ENCODE results near the gene CTXN1. TPM values are rescaled to one million over a fixed set of nuclear protein-coding genes. Genes with fewer than 3 reads are reported as not detected.

Gene CTXN1
- total and polyA plus RNA-seq, 4 experiments from 2014 or later, result not detected

DNA sequence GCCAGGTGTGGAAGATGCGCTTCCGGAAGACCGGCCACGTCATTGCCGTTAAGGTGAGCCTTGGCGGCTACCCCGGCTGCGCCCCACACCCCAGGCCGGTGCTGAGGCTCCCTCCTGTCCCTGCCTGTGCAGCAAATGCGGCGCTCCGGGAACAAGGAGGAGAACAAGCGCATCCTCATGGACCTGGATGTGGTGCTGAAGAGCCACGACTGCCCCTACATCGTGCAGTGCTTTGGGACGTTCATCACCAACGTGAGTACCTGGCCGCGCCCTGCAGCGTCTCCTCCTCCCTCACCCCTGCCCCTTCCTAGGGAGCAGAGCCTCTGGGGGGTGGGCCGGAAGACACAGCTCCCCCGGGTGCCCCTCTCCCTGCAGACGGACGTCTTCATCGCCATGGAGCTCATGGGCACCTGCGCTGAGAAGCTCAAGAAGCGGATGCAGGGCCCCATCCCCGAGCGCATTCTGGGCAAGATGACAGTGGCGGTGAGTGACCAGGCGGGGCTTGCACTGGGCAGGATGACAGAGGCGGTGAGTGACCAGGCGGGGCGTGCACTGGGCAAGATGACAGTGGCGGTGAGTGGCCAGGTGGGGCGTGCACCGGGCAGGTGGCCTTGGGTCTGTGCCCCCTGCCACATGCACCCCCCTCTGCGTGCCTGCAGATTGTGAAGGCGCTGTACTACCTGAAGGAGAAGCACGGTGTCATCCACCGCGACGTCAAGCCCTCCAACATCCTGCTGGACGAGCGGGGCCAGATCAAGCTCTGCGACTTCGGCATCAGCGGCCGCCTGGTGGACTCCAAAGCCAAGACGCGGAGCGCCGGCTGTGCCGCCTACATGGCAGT is 15.4 kb downstream of the CTXN1 start:
- Mint-ChIP-seq H3K36me3 (peaks cover 19 to 23% of the 10 kb centered on the region in 2 donors), H3K27ac (no peak overlapping the region), H3K9me3 (no peaks in the 10 kb centered on the region), H3K27me3 (peaks cover 4 to 8% of the 10 kb centered on the region in 2 donors), H3K4me3 (no peak overlapping the region), H3K4me1 (peaks cover under 1 to 18% (median 8%) of the 10 kb centered on the region in 4 donors)
- Histone ChIP-seq H3K4me3 (ENCODE audit: low read length in 2 of 2) (no peak overlapping the region), H3K4me1 (ENCODE audit: insufficient read depth, low read length) (peaks cover 11% of the 10 kb centered on the region), H3K27me3 (ENCODE audit: insufficient read depth, low read length) (no peaks in the 10 kb centered on the region), H3K9me3 (ENCODE audit: control insufficient read depth in 1 of 2, low read length in 2 of 2) (no peaks in the 10 kb centered on the region), H3K27ac (ENCODE audit: low read depth, low read length) (no peak overlapping the region), H3K36me3 (ENCODE audit: insufficient read depth, low read length) (peaks cover 12% of the 10 kb centered on the region)
- POLR2A ChIA-PET (ENCODE audit: partially characterized antibody), result interaction anchor here (1.2 kb wide), 1 partner anchor 41 kb away, joined by 3 read pairs; no protein-coding TSS in a partner anchor
- no peak for DNase-seq
- CTCF ChIA-PET (ENCODE audit: partially characterized antibody), result no interaction called here
- intact Hi-C loops (cut with micrococcal nuclease), result no loop called here

DNA sequence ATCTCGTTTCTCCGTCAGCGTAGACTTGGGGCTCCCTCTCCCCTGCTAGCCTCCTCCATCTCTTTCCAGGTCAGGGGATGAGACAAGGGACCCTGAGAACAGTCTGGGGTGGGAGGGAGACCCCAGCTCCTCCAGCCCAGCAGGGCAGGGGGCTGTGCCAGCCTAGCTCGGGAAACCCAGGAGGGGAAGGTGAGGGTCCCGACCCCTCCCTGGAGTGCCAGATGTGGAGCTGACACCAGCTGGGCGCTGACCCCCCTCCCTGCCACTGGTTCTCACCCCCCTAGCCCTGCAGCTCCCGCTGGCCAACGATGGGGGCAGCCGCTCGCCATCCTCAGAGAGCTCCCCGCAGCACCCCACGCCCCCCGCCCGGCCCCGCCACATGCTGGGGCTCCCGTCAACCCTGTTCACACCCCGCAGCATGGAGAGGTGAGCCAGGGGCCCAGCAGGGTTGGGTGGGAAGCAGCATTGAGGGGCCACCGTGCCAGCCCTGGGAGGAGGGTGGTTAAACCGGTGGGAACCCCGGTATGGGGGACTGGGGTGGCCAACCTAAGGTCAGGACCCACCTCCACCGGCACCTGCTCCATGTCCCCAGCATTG is 16.4 kb downstream of the CTXN1 start:
- intact Hi-C loops (cut with micrococcal nuclease), result no loop called here
- no peak overlapping the region for H3K4me3 Mint-ChIP-seq

DNA sequence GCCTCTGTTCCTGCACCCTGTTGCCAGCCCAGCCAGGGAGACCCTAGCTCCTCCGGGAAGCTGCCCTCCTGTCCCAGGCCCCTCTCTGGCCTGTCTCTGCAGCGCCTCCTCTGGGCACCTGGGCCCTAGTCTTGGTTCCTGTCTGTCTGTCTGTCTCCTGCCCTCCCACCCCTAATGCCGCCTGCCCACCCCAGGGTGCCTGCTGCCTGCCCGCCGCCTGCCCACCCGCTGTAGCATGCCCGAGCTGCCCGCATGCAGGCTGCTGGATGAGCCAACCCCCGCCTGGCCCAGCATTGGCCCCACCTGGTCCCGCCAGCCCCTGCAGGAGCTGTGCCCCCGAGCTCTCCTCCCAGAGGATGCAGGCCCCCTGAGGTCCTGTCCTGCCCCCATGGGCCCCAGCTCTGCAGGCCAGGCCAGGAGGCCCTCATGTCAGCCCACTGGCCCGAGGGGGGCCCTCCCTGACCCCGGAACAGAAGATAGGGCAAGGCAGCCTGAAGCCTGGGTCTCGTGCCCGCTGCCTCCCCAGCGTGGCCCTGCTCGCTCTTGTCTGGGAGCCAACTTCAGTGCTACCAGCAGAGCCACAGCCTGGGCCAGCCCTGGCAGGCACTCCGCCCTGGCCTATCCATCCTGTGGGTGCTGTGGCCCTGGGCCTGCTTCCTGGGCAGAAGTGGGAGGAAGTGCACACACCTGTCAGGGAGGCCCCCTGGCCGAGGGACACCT is 17.0 kb downstream of the CTXN1 start:
- ChIA-PET CTCF (ENCODE audit: partially characterized antibody) (interaction anchor here (1.5 kb wide), 1 partner anchor 8 kb away, joined by 5 read pairs; no protein-coding TSS in a partner anchor), POLR2A (ENCODE audit: partially characterized antibody) (interaction anchor here (3.3 kb wide), 1 partner anchor 10 kb away, joined by 21 read pairs; the partner anchor contains the start of gene SNAPC2)
- intact Hi-C loops (cut with micrococcal nuclease), result no loop called here
- no peak overlapping the region for H3K4me3 Mint-ChIP-seq
- H3K27me3 ChIP-seq (ENCODE audit: insufficient read depth, low read length), result no peaks in the 10 kb centered on the region
- H3K27ac Mint-ChIP-seq, result no peak overlapping the region
- H3K36me3 Mint-ChIP-seq, result peaks cover 19 to 33% of the 10 kb centered on the region in 2 donors
- peaks cover 8 to 27% (median 16%) of the 10 kb centered on the region in 4 donors for H3K4me1 Mint-ChIP-seq
- no peaks in the 10 kb centered on the region for H3K9me3 ChIP-seq (ENCODE audit: control insufficient read depth in 1 of 2, low read length in 2 of 2)
- no peaks in the 10 kb centered on the region for H3K9me3 Mint-ChIP-seq
- no peak overlapping the region for H3K27ac ChIP-seq (ENCODE audit: low read depth, low read length)
- H3K27me3 Mint-ChIP-seq, result no peaks in the 10 kb centered on the region
- H3K4me1 ChIP-seq (ENCODE audit: insufficient read depth, low read length), result peaks cover 24% of the 10 kb centered on the region
- peaks cover 12% of the 10 kb centered on the region for H3K36me3 ChIP-seq (ENCODE audit: insufficient read depth, low read length)
- H3K4me3 ChIP-seq (ENCODE audit: low read length in 2 of 2), result no peak overlapping the region
- DNase-seq, result no peak

More for the DNA sequence above, 16.4 kb downstream of the CTXN1 start:
- ChIA-PET POLR2A (ENCODE audit: partially characterized antibody) (interaction anchor here (3.3 kb wide), 1 partner anchor 9 kb away, joined by 21 read pairs; the partner anchor contains the start of gene SNAPC2), CTCF (ENCODE audit: partially characterized antibody) (interaction anchor here (1.5 kb wide), 1 partner anchor 8 kb away, joined by 5 read pairs; no protein-coding TSS in a partner anchor)
- H3K36me3 ChIP-seq (ENCODE audit: insufficient read depth, low read length), result peaks cover 12% of the 10 kb centered on the region
- H3K9me3 Mint-ChIP-seq, result no peaks in the 10 kb centered on the region
- H3K27ac Mint-ChIP-seq, result no peak overlapping the region
- H3K9me3 ChIP-seq (ENCODE audit: control insufficient read depth in 1 of 2, low read length in 2 of 2), result no peaks in the 10 kb centered on the region
- no peaks in the 10 kb centered on the region for H3K27me3 ChIP-seq (ENCODE audit: insufficient read depth, low read length)
- peaks cover 1% of the 10 kb centered on the region in 2 donors for H3K27me3 Mint-ChIP-seq
- H3K27ac ChIP-seq (ENCODE audit: low read depth, low read length), result no peak overlapping the region
- peaks cover 20% of the 10 kb centered on the region for H3K4me1 ChIP-seq (ENCODE audit: insufficient read depth, low read length)
- H3K4me1 Mint-ChIP-seq, result peaks cover 8 to 23% (median 13%) of the 10 kb centered on the region in 4 donors
- peaks cover 19 to 29% of the 10 kb centered on the region in 2 donors for H3K36me3 Mint-ChIP-seq
- H3K4me3 ChIP-seq (ENCODE audit: low read length in 2 of 2), result no peak overlapping the region
- no peak for DNase-seq

DNA sequence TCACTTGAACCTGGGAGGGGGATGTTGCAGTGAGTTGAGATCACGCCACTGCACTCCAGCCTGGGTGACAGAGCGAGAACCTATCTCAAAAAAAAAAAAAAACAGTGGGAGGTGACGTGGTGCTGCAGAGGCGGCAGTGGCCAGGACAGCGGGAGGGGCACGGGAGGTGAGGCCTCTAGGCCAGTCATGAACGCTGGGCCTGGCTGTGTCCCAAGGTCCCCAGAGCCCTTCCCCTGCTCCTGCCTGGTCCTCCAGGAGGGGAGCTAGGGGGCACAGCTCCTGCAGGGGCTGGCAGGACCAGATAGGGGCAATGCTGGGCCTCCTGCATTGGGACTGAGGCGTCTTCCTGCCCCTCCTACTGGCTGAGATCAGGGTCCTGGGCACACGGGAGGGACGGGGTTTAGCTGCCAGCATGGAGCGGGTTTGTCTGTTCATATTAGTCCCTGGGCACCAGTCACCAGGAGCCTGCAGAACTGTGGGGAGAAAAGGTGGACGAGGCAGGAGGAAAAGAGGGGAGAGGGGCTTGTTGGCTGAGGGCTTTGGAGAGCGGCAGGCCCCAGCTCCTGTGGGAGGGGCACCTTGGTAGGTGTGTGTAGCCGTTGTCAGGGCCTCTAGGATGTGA is 17.7 kb downstream of the CTXN1 start:
- Mint-ChIP-seq H3K27ac (no peak overlapping the region), H3K9me3 (peaks cover 0 to 5% (median 1%) of the 10 kb centered on the region in 8 donors), H3K4me1 (peaks cover 11 to 30% (median 21%) of the 10 kb centered on the region in 4 donors), H3K27me3 (peaks cover 2 to 3% of the 10 kb centered on the region in 2 donors), H3K36me3 (peaks cover 19 to 36% of the 10 kb centered on the region in 2 donors), H3K4me3 (no peak overlapping the region)
- no peak overlapping the region for H3K27ac ChIP-seq (ENCODE audit: low read depth, low read length)
- intact Hi-C loops (cut with micrococcal nuclease), result no loop called here
- no peak overlapping the region for H3K4me3 ChIP-seq (ENCODE audit: low read length in 2 of 2)
- no peaks in the 10 kb centered on the region for H3K27me3 ChIP-seq (ENCODE audit: insufficient read depth, low read length)
- H3K9me3 ChIP-seq (ENCODE audit: control insufficient read depth in 1 of 2, low read length in 2 of 2), result no peaks in the 10 kb centered on the region
- ChIA-PET CTCF (ENCODE audit: partially characterized antibody) (interaction anchor here (1.5 kb wide), 1 partner anchor 9 kb away, joined by 5 read pairs; no protein-coding TSS in a partner anchor), POLR2A (ENCODE audit: partially characterized antibody) (interaction anchor here (3.3 kb wide), 1 partner anchor 10 kb away, joined by 21 read pairs; the partner anchor contains the start of gene SNAPC2)
- DNase-seq, result no peak
- peaks cover 12% of the 10 kb centered on the region for H3K36me3 ChIP-seq (ENCODE audit: insufficient read depth, low read length)
- peaks cover 26% of the 10 kb centered on the region for H3K4me1 ChIP-seq (ENCODE audit: insufficient read depth, low read length)

DNA sequence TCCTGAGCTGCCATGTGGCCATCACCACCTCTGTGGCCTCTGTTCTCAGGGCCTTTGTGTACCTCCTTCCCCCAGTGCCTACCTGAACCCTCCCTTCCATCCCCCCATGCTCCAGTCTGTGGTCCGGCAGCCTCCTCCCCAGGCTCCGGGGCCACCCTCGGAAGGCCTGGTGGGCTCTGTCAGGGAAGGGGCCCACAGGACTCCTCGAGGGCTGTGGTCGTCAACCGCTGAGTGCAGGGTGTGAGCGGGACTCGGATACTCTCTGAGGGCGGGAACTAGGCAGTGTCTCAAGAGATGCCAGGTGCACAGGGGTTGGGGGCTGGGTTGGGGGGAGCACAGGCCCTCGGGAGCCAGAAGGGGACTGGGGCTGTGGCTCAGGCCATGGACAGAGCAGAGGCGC is 18.4 kb downstream of the CTXN1 start:
- Mint-ChIP-seq H3K9me3 (peaks cover 0 to 5% (median 1%) of the 10 kb centered on the region in 8 donors), H3K4me3 (peak overlapping the region in 1 of 8 donors; percentile 77), H3K4me1 (peaks cover 14 to 36% (median 25%) of the 10 kb centered on the region in 4 donors), H3K36me3 (peaks cover 14 to 32% of the 10 kb centered on the region in 2 donors), H3K27ac (peak overlapping the region in 1 of 7 donors; percentile 85), H3K27me3 (peaks cover 2 to 3% of the 10 kb centered on the region in 2 donors)
- peak in 1 of 5 donors; percentile 19 for DNase-seq
- intact Hi-C loops (cut with micrococcal nuclease), result no loop called here
- Histone ChIP-seq H3K4me3 (ENCODE audit: low read length in 2 of 2) (no peak overlapping the region), H3K4me1 (ENCODE audit: insufficient read depth, low read length) (peaks cover 32% of the 10 kb centered on the region), H3K27ac (ENCODE audit: low read depth, low read length) (no peak overlapping the region), H3K9me3 (ENCODE audit: control insufficient read depth in 1 of 2, low read length in 2 of 2) (no peaks in the 10 kb centered on the region), H3K36me3 (ENCODE audit: insufficient read depth, low read length) (peaks cover 12% of the 10 kb centered on the region), H3K27me3 (ENCODE audit: insufficient read depth, low read length) (no peaks in the 10 kb centered on the region)
- ChIA-PET POLR2A (ENCODE audit: partially characterized antibody) (interaction anchor here (3.3 kb wide), 1 partner anchor 11 kb away, joined by 21 read pairs; the partner anchor contains the start of gene SNAPC2), CTCF (ENCODE audit: partially characterized antibody) (no interaction called here)

DNA sequence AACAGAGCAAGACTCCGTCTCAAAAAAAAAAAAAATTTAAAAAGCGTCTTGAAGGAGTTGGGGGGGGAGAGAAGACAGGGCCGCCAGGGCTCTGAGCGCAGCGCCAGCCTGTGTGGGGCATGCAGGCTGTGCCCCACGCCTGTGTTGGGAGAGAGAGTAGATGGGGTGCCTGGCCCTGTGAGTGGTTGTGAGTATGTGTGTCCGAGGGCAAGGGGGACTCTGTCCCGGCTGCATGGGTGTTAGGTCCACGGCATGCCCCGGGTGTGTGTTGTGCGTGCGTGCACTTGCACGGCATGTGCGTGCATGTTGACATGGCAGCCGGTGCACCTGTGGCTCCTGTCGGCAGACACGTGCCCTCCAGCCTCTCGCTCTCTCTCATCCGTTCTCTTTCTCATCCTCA is 18.8 kb downstream of the CTXN1 start:
- no peaks in the 10 kb centered on the region for H3K9me3 ChIP-seq (ENCODE audit: control insufficient read depth in 1 of 2, low read length in 2 of 2)
- Mint-ChIP-seq H3K27me3 (peaks cover 2 to 3% of the 10 kb centered on the region in 2 donors), H3K27ac (peak overlapping the region in 1 of 7 donors; percentile 85), H3K36me3 (peaks cover 13 to 31% of the 10 kb centered on the region in 2 donors), H3K9me3 (peaks cover 0 to 5% (median 1%) of the 10 kb centered on the region in 8 donors), H3K4me1 (peaks cover 15 to 37% (median 26%) of the 10 kb centered on the region in 4 donors), H3K4me3 (peak overlapping the region in 2 of 8 donors; percentile 21 to 77)
- H3K36me3 ChIP-seq (ENCODE audit: insufficient read depth, low read length), result peaks cover 12% of the 10 kb centered on the region
- ChIA-PET CTCF (ENCODE audit: partially characterized antibody) (interaction anchor here (0.6 to 1.1 kb wide), 2 partner anchors 11 to 14 kb away, joined by 3 read pairs; no protein-coding TSS in a partner anchor), POLR2A (ENCODE audit: partially characterized antibody) (interaction anchor here (0.5 to 3.3 kb wide), 2 partner anchors 11 to 36 kb away, joined by 5 to 21 read pairs; partner anchors contain the start of gene SNAPC2)
- peaks cover 32% of the 10 kb centered on the region for H3K4me1 ChIP-seq (ENCODE audit: insufficient read depth, low read length)
- intact Hi-C loops (cut with micrococcal nuclease), result no loop called here
- no peak overlapping the region for H3K27ac ChIP-seq (ENCODE audit: low read depth, low read length)
- no peak for DNase-seq
- no peak overlapping the region for H3K4me3 ChIP-seq (ENCODE audit: low read length in 2 of 2)
- H3K27me3 ChIP-seq (ENCODE audit: insufficient read depth, low read length), result no peaks in the 10 kb centered on the region
